ENCODE data around the gene MVK.

DNA sequence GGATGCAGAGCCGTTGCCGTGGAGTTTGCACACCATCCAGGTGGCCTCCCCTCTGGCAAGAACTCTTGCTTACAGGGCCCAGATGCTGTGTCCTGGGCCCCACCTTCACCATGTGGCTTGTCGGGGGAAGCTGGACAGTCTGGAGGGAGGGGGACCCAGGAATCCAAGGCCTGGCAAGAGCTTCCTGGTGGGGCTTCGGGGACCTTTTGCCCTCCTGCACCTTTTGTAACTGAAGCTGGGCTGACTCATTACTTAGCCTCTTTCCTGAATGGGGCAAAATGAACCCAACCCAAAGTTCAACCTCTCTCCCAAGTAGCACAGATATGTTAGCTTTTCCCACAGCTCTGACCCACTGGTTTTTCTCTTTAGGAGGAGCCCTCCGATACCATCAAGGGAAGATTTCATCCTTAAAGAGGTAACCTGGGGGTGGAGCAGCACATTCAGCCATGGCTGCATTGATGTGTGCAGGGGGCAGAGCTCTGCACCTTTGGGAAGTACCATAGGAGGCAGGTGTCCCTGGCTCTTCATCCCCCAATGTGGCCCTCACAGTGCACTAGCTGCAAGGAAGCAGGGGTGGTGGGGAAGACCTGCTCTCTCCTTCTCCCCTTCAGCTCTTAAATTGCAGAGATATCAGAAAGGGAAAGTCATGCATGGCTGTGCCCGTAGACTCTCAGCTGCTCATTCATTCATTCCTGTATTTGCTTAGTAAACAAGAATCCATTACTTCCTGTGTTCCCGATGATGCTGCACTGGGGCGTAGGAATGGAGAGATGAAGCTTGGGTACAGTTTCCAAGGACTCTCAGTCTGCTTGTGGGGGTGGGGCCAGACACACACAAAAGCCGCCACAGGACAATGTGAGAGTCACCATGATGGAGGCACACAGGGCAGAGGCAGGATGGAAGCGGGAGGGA, 13.0 kb downstream of the MVK start:
- TF ChIP-seq POLR2AphosphoS5 (IDR thresholded peaks at IDR 0.05) = no peak
- TF ChIP-seq, protein P1, sequence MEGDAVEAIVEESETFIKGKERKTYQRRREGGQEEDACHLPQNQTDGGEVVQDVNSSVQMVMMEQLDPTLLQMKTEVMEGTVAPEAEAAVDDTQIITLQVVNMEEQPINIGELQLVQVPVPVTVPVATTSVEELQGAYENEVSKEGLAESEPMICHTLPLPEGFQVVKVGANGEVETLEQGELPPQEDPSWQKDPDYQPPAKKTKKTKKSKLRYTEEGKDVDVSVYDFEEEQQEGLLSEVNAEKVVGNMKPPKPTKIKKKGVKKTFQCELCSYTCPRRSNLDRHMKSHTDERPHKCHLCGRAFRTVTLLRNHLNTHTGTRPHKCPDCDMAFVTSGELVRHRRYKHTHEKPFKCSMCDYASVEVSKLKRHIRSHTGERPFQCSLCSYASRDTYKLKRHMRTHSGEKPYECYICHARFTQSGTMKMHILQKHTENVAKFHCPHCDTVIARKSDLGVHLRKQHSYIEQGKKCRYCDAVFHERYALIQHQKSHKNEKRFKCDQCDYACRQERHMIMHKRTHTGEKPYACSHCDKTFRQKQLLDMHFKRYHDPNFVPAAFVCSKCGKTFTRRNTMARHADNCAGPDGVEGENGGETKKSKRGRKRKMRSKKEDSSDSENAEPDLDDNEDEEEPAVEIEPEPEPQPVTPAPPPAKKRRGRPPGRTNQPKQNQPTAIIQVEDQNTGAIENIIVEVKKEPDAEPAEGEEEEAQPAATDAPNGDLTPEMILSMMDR (IDR thresholded peaks at IDR 0.05) = no peak
- no peak for TF ChIP-seq POLR2A (IDR thresholded peaks at IDR 0.05)

Measured in breast epithelium (tissue), 3 donors.